ENCODE data around the gene METTL23. TPM values are rescaled to one million over a fixed set of nuclear protein-coding genes. Genes with fewer than 3 reads are reported as not detected.

Gene METTL23
- total and polyA plus RNA-seq, 3 experiments from 2014 or later: 43.6 to 152 (median 44.6) TPM

- Histone ChIP-seq H3K27me3 (ENCODE audit: insufficient read depth, low read length, poor library complexity, severe bottlenecking) (no peaks in the 10 kb centered on the region), H3K9me3 (ENCODE audit: low read length) (no peaks in the 10 kb centered on the region), H3K4me1 (ENCODE audit: insufficient read depth, low read length) (peaks cover 13% of the 10 kb centered on the region), H3K27ac (ENCODE audit: low read depth, low read length) (peak overlapping the region; percentile 61), H3K4me3 (ENCODE audit: low read length) (peak overlapping the region; percentile 26), H3K36me3 (ENCODE audit: insufficient read depth, low read length) (peaks cover 17% of the 10 kb centered on the region)
- Mint-ChIP-seq H3K36me3 (peaks cover 18 to 62% (median 20%) of the 10 kb centered on the region in 3 donors), H3K4me3 (peak overlapping the region; percentile 60 to 89 (median 85)), H3K9me3 (no peaks in the 10 kb centered on the region), H3K27ac (peak overlapping the region; percentile 92 to 99 (median 98)), H3K27me3 (no peaks in the 10 kb centered on the region), H3K4me1 (peaks cover 23 to 35% (median 26%) of the 10 kb centered on the region in 3 donors)
- peak; percentile 38 to 78 (median 61) for DNase-seq
- CTCF ChIA-PET: interaction anchor here (0.8 to 1.3 kb wide), 5 partner anchors 20 to 364 kb away, joined by 3 to 13 read pairs (median 4); no protein-coding TSS in a partner anchor
- POLR2A ChIA-PET: interaction anchor here (0.6 to 1.9 kb wide), 6 partner anchors 21 to 265 kb away, joined by 3 to 14 read pairs (median 9); partner anchors contain the start of gene MFSD11
These were observed 46.3 kb downstream of the METTL23 start for GRCh38 chr17:76772842-76773525.

DNA sequence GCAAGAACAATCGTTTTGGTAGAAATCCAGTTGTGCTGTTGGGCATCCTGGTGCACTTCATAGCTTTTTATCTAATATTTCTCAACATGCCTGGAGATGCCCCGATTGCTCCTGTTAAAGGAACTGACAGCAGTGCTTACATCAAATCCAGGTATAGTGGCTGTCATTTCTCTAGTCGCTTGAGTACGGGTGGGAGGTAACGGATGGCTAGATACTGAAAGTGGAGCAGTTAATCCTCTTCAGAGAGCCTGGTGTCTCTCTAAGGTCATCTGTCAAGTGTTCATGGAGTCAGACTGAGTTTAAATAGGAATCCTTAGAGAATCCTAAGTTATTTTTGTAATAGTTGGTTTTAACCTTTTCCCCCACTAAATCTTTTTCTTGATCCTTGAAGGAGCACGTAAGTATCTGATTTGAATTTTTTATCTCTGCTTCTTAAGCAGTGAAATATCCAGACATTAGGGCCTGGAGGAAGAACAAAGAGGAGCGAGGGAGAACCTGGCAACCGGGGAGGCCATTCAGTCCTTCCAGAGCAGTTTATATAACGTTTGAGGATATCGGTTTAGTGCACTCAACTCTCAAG is 48.5 kb downstream of the METTL23 start:
- no peaks in the 10 kb centered on the region for H3K9me3 ChIP-seq (ENCODE audit: low read length)
- no peaks in the 10 kb centered on the region for H3K27me3 ChIP-seq (ENCODE audit: insufficient read depth, low read length, poor library complexity, severe bottlenecking)
- no peak overlapping the region for H3K27ac ChIP-seq (ENCODE audit: low read depth, low read length)
- POLR2A ChIA-PET: no interaction called here
- Mint-ChIP-seq H3K27me3 (no peaks in the 10 kb centered on the region), H3K4me3 (peak overlapping the region in 1 of 7 donors; percentile 59), H3K36me3 (peaks cover 18 to 65% (median 19%) of the 10 kb centered on the region in 3 donors), H3K4me1 (peaks cover 23 to 35% (median 26%) of the 10 kb centered on the region in 3 donors), H3K9me3 (no peaks in the 10 kb centered on the region), H3K27ac (peak overlapping the region in 4 of 8 donors; percentile 8 to 99 (median 90))
- CTCF ChIA-PET: interaction anchor here (0.6 kb wide), 1 partner anchor 22 kb away, joined by 4 read pairs; no protein-coding TSS in a partner anchor
- H3K4me3 ChIP-seq (ENCODE audit: low read length): no peak overlapping the region
- no peak for DNase-seq
- peaks cover 13% of the 10 kb centered on the region for H3K4me1 ChIP-seq (ENCODE audit: insufficient read depth, low read length)
- H3K36me3 ChIP-seq (ENCODE audit: insufficient read depth, low read length): peaks cover 20% of the 10 kb centered on the region

GRCh38 chr17:76781056-76781982 is 54.7 kb downstream of the METTL23 start:
- Mint-ChIP-seq H3K27me3 (no peaks in the 10 kb centered on the region), H3K9me3 (no peaks in the 10 kb centered on the region), H3K36me3 (peaks cover 11 to 57% (median 12%) of the 10 kb centered on the region in 3 donors), H3K27ac (no peak overlapping the region), H3K4me3 (no peak overlapping the region), H3K4me1 (peaks cover 0 to 1% (median 0%) of the 10 kb centered on the region in 3 donors)
- Histone ChIP-seq H3K27me3 (ENCODE audit: insufficient read depth, low read length, poor library complexity, severe bottlenecking) (no peaks in the 10 kb centered on the region), H3K4me1 (ENCODE audit: insufficient read depth, low read length) (no peaks in the 10 kb centered on the region), H3K36me3 (ENCODE audit: insufficient read depth, low read length) (peaks cover 13% of the 10 kb centered on the region), H3K9me3 (ENCODE audit: low read length) (no peaks in the 10 kb centered on the region), H3K4me3 (ENCODE audit: low read length) (no peak overlapping the region), H3K27ac (ENCODE audit: low read depth, low read length) (no peak overlapping the region)
- POLR2A ChIA-PET: interaction anchor here (0.6 to 1.0 kb wide), 3 partner anchors 28 to 46 kb away, joined by 3 to 5 read pairs (median 3); no protein-coding TSS in a partner anchor
- CTCF ChIA-PET: no interaction called here
- no peak for DNase-seq

DNA sequence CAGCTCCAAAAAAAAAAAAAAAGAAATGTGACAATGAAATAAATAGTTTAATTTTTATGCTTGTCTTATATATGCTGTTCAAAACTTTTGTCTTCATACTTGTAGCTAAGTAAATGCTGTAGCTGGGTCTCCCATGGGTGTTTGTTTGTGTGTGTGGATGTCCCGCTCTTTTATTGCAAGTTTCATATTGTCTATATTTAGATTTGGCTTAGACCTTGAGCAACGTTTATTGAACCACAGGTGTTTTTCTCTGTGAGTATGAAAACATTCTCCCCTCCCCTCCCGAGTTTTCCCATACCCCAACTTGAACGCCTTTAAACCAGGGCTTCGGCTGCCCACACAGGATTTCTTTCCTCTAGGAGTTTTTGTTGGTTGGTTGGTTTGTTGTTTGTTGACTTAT is 56.5 kb downstream of the METTL23 start:
- H3K27me3 Mint-ChIP-seq: no peaks in the 10 kb centered on the region
- Histone ChIP-seq H3K4me3 (ENCODE audit: low read length) (no peak overlapping the region), H3K27ac (ENCODE audit: low read depth, low read length) (no peak overlapping the region), H3K4me1 (ENCODE audit: insufficient read depth, low read length) (no peaks in the 10 kb centered on the region), H3K27me3 (ENCODE audit: insufficient read depth, low read length, poor library complexity, severe bottlenecking) (no peaks in the 10 kb centered on the region), H3K9me3 (ENCODE audit: low read length) (no peaks in the 10 kb centered on the region), H3K36me3 (ENCODE audit: insufficient read depth, low read length) (peaks cover 8% of the 10 kb centered on the region)
- CTCF ChIA-PET: no interaction called here
- H3K4me3 Mint-ChIP-seq: no peak overlapping the region
- no peak overlapping the region for H3K27ac Mint-ChIP-seq
- DNase-seq: no peak
- H3K36me3 Mint-ChIP-seq: peaks cover 5 to 47% (median 10%) of the 10 kb centered on the region in 3 donors
- H3K4me1 Mint-ChIP-seq: peaks cover 0 to 1% (median 0%) of the 10 kb centered on the region in 3 donors
- H3K9me3 Mint-ChIP-seq: no peaks in the 10 kb centered on the region
- POLR2A ChIA-PET: no interaction called here

Other genes starting within 250 kb of the METTL23 start
- gene RHBDF2, start 225.4 kb upstream of the METTL23 start, total RNA-seq: 10 to 100 TPM; 38.2 to 42.5 TPM
- gene RHBDF2, start 225.4 kb upstream of the METTL23 start, polyA plus RNA-seq: 38.4 TPM
- not detected for gene CYGB, start 189.1 kb upstream of the METTL23 start, total RNA-seq
- 0.23 TPM for gene CYGB, start 189.1 kb upstream of the METTL23 start, polyA plus RNA-seq
- under 1 TPM; 0.38 to 0.53 TPM for gene PRCD, start 186.8 kb upstream of the METTL23 start, total RNA-seq
- gene PRCD, start 186.8 kb upstream of the METTL23 start, polyA plus RNA-seq: 1.2 TPM
- 1 to 10 TPM in 1 of 2 experiments, under 1 TPM in 1; 0.83 to 1.0 TPM for gene ST6GALNAC2, start 141.0 kb upstream of the METTL23 start, total RNA-seq
- gene ST6GALNAC2, start 141.0 kb upstream of the METTL23 start, polyA plus RNA-seq: 2.9 TPM
- under 1 TPM in 1 of 2 experiments, not detected in 1; 0.46 TPM for gene ST6GALNAC1, start 83.1 kb upstream of the METTL23 start, total RNA-seq
- 0.28 TPM for gene ST6GALNAC1, start 83.1 kb upstream of the METTL23 start, polyA plus RNA-seq
- 10 to 100 TPM; 27.1 to 29.1 TPM for gene MXRA7, start 15.9 kb upstream of the METTL23 start, total RNA-seq
- gene MXRA7, start 15.9 kb upstream of the METTL23 start, polyA plus RNA-seq: 30.6 TPM
- gene JMJD6, start 233 bp upstream of the METTL23 start, total RNA-seq: 10 to 100 TPM; 62.7 to 66.8 TPM
- 37.1 TPM for gene JMJD6, start 233 bp upstream of the METTL23 start, polyA plus RNA-seq
- gene SRSF2, start 10.5 kb downstream of the METTL23 start, total RNA-seq: 100 to 1,000 TPM; 626 to 630 TPM
- gene SRSF2, start 10.5 kb downstream of the METTL23 start, polyA plus RNA-seq: 111 TPM
- gene MFSD11, start 11.3 kb downstream of the METTL23 start, total RNA-seq: 10 to 100 TPM; 22.3 to 22.9 TPM
- gene MFSD11, start 11.3 kb downstream of the METTL23 start, polyA plus RNA-seq: 28.4 TPM
- under 1 TPM; 0.40 to 0.46 TPM for gene MGAT5B, start 141.6 kb downstream of the METTL23 start, total RNA-seq
- gene MGAT5B, start 141.6 kb downstream of the METTL23 start, polyA plus RNA-seq: 0.17 TPM

Measured in CD8-positive, alpha-beta memory T cell (primary cell).